ENCODE data around the gene ANO9. TPM values are rescaled to one million over a fixed set of nuclear protein-coding genes. Genes with fewer than 3 reads are reported as not detected.
"Not testable (repeated sequence)": the region's sequence is repeated elsewhere in the genome, so short reads cannot be mapped to it uniquely, and the experiment has no call there.

Gene ANO9
- total RNA-seq, 2 donors from 2014 or later, result 8.4 to 9.1 TPM

DNA sequence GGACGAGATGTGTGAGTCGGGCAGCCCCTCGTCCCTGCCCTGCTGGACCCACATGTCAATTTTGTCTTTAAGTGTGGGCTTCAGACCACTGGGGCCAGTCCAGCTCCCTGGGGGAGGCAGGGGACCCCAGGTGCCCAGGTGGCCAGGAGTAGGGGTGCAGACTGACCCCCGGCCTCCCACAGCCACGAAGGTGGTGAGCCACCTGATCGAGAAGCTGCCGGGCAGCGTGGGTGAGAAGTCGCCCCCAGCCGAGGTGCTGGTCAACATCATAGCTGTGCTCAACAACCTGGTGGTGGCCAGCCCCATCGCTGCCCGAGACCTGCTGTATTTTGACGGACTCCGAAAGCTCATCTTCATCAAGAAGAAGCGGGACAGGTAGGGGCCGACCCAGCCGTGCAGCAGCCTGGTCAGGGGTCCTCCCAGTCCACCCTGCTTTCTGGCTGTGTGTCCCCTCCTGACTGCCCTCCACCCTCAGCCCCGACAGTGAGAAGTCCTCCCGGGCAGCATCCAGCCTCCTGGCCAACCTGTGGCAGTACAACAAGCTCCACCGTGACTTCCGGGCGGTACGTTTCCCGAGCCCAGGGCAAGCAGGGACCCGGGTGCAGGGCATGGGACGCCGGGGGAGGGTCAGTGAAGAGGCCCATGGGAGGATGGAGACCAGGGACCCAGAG lies 37.9 kb downstream of the ANO9 start:
- Histone ChIP-seq H3K4me1 (replicated peaks) (peaks cover 9% of the 10 kb centered on the region), H3K4me3 (no peak overlapping the region), H3K27ac (no peak overlapping the region), H3K9me3 (no peaks in the 10 kb centered on the region), H3K36me3 (no peaks in the 10 kb centered on the region), H3K27me3 (replicated peaks; ENCODE audit: insufficient read depth) (no peaks in the 10 kb centered on the region)
- intact Hi-C loops (cut with DNase I), result no loop called here
- WGBS, result 90% methylated on average over 20 of the region's 27 CpGs
- DNase-seq (ENCODE audit: low spot score), result no peak
- TF ChIP-seq, protein P1, sequence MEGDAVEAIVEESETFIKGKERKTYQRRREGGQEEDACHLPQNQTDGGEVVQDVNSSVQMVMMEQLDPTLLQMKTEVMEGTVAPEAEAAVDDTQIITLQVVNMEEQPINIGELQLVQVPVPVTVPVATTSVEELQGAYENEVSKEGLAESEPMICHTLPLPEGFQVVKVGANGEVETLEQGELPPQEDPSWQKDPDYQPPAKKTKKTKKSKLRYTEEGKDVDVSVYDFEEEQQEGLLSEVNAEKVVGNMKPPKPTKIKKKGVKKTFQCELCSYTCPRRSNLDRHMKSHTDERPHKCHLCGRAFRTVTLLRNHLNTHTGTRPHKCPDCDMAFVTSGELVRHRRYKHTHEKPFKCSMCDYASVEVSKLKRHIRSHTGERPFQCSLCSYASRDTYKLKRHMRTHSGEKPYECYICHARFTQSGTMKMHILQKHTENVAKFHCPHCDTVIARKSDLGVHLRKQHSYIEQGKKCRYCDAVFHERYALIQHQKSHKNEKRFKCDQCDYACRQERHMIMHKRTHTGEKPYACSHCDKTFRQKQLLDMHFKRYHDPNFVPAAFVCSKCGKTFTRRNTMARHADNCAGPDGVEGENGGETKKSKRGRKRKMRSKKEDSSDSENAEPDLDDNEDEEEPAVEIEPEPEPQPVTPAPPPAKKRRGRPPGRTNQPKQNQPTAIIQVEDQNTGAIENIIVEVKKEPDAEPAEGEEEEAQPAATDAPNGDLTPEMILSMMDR (IDR thresholded peaks at IDR 0.05), result no peak
- TF ChIP-seq POLR2AphosphoS5 (IDR thresholded peaks at IDR 0.05) (no peak), POLR2A (IDR thresholded peaks at IDR 0.05) (no peak)

DNA sequence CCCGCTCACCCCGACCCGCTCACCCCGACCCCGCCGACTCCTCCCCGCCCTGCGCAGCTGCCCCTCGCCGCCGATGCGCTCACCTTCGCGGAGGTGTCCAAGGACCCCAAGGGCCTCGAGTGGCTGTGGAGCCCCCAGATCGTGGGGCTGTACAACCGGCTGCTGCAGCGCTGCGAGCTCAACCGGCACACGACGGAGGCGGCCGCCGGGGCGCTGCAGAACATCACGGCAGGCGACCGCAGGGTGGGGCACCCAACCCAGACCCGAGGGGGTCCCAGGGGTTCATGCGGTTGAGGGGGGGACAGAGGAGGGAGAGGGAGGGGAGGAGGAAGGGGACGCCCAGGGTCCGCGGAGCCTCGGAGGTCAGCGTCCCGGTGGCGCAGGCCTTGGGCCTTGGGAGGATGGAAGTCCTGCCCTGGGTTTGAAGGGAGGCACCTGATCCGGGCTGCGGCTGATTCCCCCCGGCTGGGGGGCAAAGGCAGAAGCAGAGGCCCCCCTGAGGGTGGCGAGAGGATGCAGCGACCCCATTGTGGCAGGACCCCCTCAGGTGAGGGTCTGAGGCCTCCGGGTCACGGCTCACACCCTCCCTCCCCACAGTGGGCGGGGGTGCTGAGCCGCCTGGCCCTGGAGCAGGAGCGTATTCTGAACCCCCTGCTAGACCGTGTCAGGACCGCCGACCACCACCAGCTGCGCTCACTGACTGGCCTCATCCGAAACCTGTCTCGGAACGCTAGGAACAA lies 38.6 kb downstream of the ANO9 start:
- H3K27me3 ChIP-seq (replicated peaks; ENCODE audit: insufficient read depth), result no peaks in the 10 kb centered on the region
- DNase-seq (ENCODE audit: low spot score), result no peak
- no peaks in the 10 kb centered on the region for H3K9me3 ChIP-seq
- H3K4me3 ChIP-seq, result no peak overlapping the region
- H3K4me1 ChIP-seq (replicated peaks), result peaks cover 9% of the 10 kb centered on the region
- no peaks in the 10 kb centered on the region for H3K36me3 ChIP-seq
- TF ChIP-seq, protein P1 (IDR thresholded peaks at IDR 0.05), result no peak
- no peak for TF ChIP-seq POLR2A (IDR thresholded peaks at IDR 0.05)
- no peak for TF ChIP-seq POLR2AphosphoS5 (IDR thresholded peaks at IDR 0.05)
- 90% methylated on average over 47 of the region's 55 CpGs for WGBS
- no peak overlapping the region for H3K27ac ChIP-seq
- intact Hi-C loops (cut with DNase I), result no loop called here

DNA sequence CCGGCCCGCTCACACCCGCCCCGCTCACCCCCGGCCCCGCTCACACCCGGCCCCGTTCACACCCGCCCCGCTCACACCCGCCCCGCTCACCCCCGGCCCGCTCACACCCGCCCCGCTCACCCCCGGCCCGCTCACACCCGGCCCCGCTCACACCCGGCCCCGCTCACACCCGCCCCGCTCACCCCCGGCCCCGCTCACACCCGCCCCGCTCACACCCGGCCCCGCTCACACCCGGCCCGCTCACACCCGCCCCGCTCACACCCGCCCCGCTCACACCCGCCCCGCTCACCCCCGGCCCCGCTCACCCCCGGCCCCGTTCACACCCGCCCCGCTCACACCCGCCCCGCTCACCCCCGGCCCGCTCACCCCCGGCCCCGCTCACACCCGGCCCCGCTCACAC lies 40.6 kb downstream of the ANO9 start:
- H3K36me3 ChIP-seq; intact Hi-C loops (cut with DNase I): not testable (repeated sequence)
- WGBS, result no CpG with 5 or more reads among the region's 52 CpGs

DNA sequence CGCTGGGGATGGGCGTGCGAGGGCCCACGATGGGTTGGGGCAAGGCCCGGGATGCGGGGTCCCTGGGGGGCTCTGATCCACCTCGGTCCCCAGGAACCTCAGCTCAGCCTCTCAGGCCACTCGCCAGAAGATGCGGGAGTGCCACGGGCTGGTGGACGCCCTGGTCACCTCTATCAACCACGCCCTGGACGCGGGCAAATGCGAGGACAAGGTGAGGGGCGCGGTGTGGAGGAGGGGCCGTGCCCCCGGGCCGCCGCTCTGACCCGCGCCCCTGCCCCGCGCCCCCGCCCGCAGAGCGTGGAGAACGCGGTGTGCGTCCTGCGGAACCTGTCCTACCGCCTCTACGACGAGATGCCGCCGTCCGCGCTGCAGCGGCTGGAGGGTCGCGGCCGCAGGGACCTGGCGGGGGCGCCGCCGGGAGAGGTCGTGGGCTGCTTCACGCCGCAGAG lies 41.5 kb downstream of the ANO9 start:
- 70% methylated on average over 29 of the region's 50 CpGs for WGBS
- Histone ChIP-seq H3K4me3 (no peak overlapping the region), H3K4me1 (replicated peaks) (peaks cover 2% of the 10 kb centered on the region), H3K27me3 (replicated peaks; ENCODE audit: insufficient read depth) (no peaks in the 10 kb centered on the region), H3K36me3 (no peaks in the 10 kb centered on the region), H3K27ac (no peak overlapping the region), H3K9me3 (no peaks in the 10 kb centered on the region)
- no peak for DNase-seq (ENCODE audit: low spot score)
- TF ChIP-seq POLR2AphosphoS5 (IDR thresholded peaks at IDR 0.05) (no peak), POLR2A (IDR thresholded peaks at IDR 0.05) (no peak)
- TF ChIP-seq, protein P1 (IDR thresholded peaks at IDR 0.05), result no peak
- intact Hi-C loops (cut with DNase I), result no loop called here

More for the DNA sequence above, 40.6 kb downstream of the ANO9 start:
- not testable (repeated sequence) for H3K9me3 ChIP-seq; H3K27me3 ChIP-seq (replicated peaks; ENCODE audit: insufficient read depth); H3K4me3 ChIP-seq; H3K4me1 ChIP-seq (replicated peaks); H3K27ac ChIP-seq; DNase-seq (ENCODE audit: low spot score)

DNA sequence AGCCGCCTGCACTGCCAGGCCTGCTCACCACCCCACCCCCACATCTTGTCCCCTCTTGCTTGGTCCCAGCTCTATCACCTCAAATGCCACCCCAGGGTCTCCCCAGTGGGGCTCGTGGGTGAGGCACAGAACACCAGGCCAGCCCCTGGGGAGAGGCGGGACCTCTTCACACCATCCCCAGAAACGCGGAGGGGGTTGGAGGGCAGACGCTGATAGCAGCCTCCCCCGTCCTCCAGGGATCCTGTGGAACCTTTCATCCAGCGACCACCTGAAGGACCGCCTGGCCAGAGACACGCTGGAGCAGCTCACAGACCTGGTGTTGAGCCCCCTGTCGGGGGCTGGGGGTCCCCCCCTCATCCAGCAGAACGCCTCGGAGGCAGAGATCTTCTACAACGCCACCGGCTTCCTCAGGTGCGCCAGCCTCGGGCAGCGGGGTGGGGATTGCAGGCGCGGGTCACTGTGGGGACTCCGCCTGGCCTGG lies 42.0 kb downstream of the ANO9 start:
- Histone ChIP-seq H3K4me3 (no peak overlapping the region), H3K9me3 (no peaks in the 10 kb centered on the region), H3K27me3 (replicated peaks; ENCODE audit: insufficient read depth) (no peaks in the 10 kb centered on the region), H3K27ac (no peak overlapping the region), H3K36me3 (no peaks in the 10 kb centered on the region), H3K4me1 (replicated peaks) (peaks cover 2% of the 10 kb centered on the region)
- WGBS, result 85% methylated on average over 15 of the region's 21 CpGs
- TF ChIP-seq, protein P1 (IDR thresholded peaks at IDR 0.05), result no peak
- TF ChIP-seq POLR2AphosphoS5 (IDR thresholded peaks at IDR 0.05), result no peak
- TF ChIP-seq POLR2A (IDR thresholded peaks at IDR 0.05), result no peak
- intact Hi-C loops (cut with DNase I), result no loop called here
- no peak for DNase-seq (ENCODE audit: low spot score)
